ENCODE measurements around the gene TEX11.
"Not testable (repeated sequence)": the region's sequence is repeated elsewhere in the genome, so short reads cannot be mapped to it uniquely, and the experiment has no call there.

Gene TEX11

DNA sequence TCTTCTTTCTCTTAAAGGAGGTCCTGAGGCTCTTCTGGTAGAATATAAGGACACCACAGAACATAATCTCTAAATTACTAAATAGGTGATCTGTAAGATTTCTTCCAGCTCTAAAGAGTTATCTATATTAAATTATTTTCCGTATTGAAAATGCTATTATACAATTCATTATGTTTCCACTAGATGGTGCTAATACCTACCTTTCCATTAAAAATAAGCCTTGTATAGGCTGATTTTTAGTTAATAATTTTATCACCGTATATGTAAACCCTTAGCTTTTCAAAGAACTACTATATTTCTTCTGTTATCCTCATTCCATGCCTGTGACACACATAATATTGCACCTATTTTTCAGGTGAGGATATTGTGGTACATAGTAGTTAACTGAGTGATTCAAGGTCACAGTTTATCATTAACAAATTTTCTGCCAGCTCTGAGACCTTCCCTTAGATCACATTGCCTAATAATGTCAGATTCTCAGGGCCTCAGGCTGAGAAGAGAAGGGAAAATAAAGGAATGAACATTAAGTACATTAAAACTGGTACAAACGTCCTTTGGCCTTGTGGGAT lies 138.8 kb downstream of the TEX11 start:
- in situ Hi-C loops (cut with MboI; ENCODE audit: low sequenced_read_pairs) = no loop called here

DNA sequence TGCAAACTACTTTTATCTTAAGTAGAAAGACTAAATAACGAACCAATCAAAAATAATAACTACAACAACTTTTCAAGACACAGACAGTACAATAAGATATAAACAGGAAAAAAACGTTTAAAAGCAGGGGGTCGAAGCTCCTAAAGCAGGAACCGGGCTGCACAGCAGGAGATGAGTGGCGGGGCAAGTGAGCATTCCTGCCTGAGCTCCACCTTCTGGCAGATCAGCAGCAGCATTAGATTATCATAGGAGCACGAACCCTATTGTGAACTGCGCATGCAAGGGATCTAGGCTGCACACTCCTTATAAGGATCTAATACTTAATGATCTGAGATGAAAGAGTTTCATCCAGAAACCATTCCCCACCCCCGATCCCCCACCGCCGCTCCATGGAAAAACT lies 146.2 kb downstream of the TEX11 start:
- in situ Hi-C loops (cut with MboI; ENCODE audit: low sequenced_read_pairs) = no loop called here

DNA sequence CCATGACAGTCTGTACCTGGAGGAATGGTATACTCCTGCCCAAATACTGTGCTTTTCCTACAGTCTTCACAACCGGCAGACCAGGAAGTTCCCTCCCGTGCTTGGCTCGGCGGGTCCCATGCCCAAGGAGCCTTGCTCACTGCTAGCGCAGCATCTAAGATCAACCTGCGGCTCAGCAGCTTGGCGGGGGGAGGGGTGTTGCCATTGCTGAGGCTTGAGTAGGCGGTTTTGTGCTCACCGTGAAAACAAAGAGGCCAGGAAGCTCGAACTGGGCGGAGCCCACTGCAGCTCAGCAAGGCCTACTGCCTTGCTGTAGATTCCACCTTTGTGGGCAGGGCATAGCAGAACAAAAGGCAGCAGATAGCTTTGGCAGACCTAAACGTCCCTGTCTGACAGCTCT lies 152.7 kb downstream of the TEX11 start:
- in situ Hi-C loops (cut with MboI; ENCODE audit: low sequenced_read_pairs) = no loop called here

DNA sequence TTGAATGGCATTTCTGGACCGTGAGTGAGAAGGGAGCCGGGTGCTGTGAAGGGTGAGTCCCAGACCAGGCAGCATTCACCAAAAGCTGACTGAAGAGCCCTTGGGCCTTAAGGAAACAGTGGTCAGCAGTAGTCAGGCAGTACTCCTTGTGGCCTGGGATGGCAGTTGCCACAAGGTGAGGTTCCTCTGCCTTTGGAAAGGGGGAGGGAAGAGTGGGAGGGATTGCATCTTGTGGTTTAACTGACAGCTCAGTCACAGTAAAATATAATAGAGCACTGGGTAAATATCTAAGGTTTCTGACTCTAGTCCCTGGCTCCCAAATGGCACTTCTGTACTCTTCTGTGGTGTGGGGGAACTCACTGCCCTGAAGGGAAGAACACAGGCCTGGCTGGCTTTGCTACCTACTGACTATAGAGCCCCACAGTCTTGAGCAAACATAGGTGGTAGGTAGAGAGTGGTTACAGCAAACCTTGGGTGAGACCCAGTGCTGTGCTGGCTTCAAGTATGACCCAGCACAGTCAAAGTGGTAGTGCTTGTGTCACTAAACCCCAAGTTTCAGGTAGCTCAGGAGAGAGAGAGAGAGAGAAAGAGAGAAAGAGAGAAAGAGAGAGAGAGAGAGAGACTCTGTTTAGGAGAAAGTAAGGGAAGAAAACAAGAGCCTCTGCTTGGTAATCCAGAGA lies 154.2 kb downstream of the TEX11 start:
- in situ Hi-C loops (cut with MboI; ENCODE audit: low sequenced_read_pairs) = no loop called here

DNA sequence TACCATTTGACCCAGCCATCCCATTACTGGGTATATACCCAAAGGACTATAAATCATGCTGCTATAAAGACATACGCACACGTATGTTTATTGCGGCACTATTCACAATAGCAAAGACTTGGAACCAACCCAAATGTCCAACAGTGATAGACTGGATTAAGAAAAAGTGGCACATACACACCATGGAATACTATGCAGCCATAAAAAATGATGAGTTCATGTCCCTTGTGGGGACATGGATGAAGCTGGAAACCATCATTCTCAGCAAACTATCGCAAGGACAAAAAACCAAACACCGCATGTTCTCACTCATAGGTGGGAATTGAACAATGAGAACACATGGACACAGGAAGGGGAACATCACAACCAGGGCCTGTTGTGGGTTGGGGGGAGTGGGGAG lies 174.7 kb downstream of the TEX11 start:
- in situ Hi-C loops (cut with MboI; ENCODE audit: low sequenced_read_pairs) = not testable (repeated sequence)

DNA sequence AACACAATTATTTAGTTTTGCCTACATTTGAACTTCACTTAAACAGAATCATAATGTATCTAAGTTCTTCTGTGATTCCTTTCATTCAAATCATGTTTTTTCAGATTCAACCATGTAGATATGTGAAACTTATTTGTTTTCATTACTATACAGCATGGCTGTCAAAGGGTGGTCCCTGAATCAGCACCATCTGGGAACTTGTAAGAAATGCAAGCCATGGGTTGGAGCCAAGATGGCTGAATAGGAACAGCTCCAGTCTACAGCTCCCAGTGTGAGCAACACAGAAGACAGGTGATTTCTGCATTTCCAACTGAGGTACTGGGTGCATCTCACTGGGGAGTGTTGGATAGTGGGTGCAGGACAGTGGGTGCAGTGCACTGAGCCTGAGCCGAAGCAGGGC lies 180.6 kb downstream of the TEX11 start:
- in situ Hi-C loops (cut with MboI; ENCODE audit: low sequenced_read_pairs) = not testable (repeated sequence)

DNA sequence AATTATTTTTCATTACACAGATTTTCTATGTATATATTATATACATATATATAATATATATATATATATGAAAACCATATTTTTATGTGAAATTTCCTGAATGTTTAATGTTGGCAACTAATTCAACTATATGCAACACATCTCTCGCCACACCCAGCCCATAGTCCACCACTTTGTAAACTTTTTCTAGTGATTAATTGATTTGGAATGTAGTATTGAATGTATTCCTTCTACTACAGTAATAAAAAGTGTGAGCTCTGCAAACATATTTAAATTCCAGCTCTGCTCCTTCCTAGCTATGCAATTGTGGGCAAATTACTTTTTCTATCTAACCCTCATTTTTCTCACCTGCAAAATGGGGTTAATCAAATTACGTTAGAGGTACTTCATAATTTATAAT lies 187.8 kb downstream of the TEX11 start:
- in situ Hi-C loops (cut with MboI; ENCODE audit: low sequenced_read_pairs) = no loop called here

DNA sequence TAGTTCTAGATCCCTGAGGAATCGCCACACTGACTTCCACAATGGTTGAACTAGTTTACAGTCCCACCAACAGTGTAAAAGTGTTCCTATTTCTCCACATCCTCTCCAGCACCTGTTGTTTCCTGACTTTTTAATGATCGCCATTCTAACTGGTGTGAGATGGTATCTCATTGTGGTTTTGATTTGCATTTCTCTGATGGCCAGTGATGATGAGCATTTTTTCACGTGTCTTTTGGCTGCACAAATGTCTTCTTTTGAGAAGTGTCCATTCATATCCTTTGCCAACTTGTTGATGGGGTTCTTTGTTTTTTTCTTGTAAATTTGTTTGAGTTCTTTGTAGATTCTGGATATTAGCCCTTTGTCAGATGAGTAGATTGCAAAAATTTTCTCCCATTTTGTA lies 197.2 kb downstream of the TEX11 start:
- in situ Hi-C loops (cut with MboI; ENCODE audit: low sequenced_read_pairs) = not testable (repeated sequence)

DNA sequence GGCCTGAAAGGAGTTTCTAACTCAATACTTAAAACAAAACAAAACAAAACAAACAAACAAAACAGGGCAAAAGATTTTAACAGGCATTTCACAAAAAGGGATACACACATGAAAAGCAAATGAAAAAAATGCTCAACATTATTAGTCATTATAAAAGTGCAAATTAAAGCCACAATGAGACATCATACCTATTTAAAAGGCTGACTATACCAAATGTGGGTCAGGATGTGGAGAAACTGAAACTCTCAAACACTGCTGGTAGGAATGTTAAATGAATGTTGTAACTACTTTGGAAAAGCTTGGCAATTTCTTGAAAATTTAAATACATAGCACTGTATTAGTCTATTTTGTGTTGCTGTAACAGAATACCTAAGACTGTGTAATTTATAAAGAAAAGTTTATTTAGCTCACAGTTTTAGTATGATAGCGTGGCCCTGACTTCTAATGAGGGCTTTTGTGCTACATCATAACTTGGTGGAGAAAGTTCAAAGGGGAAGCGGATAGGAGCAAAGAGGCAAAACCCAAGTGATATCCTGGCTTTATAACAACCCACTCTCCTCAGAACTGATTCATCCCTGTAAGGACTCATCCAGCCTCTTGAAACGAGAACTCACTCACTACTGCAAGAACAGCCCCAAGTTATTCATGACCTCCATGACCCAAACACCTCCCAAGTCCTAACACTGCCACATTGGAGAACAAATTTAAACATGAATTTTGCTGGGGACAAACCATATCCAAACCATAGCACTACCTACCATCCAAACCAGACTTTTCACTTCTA lies 214.0 kb downstream of the TEX11 start:
- in situ Hi-C loops (cut with MboI; ENCODE audit: low sequenced_read_pairs) = no loop called here

DNA sequence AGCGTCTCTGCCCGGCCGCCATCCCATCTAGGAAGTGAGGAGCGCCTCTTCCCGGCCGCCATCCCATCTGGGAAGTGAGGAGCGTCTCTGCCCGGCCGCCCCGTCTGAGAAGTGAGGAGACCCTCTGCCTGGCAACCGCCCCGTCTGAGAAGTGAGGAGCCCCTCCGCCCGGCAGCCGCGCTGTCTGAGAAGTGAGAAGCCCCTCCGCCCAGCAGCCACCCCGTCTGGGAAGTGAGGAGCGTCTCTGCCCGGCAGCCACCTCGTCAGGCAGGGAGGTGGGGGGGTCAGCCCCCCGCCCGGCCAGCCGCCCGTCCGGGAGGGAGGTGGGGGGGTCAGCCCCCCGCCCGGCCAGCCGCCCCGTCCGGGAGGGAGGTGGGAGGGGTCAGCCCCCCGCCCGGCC lies 229.1 kb downstream of the TEX11 start:
- in situ Hi-C loops (cut with MboI; ENCODE audit: low sequenced_read_pairs) = not testable (repeated sequence)

DNA sequence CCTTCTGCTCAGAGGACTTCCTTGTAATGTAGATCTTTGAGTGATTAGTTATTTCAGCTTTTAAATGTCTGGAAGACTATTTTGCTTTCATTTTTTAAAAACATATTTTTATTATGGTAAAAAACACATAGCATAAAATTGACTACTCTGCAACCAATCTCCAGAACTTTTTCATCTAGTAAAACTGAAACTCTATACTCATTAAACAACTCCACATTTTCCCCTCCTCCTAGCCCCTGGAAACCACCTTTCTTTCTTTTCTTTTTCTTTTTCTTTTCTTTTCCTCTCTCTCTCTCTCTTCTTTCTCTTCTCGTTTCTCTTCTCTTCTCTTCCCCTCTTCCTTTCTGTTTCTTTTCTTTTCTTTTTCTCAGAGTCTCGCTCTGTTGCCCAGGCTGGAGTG lies 233.2 kb downstream of the TEX11 start:
- in situ Hi-C loops (cut with MboI; ENCODE audit: low sequenced_read_pairs) = no loop called here

DNA sequence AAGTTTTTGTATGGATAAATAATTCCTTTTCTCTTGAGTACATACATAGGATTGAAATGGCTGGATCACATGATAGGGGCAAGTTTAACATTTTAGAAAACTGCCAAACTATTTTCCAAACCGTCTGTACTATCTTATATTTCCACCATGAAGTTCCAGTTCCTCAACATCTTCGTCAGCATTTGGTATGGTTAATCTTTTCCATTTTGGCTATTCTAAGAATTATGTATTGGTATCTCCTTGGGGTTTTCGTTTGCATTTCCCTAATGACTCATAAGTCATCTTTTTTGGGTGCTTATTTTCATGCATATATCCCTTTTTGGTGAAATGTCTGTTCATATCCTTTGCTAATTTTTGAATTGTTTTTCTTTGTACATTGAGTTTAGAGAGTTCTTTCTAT lies 236.2 kb downstream of the TEX11 start:
- in situ Hi-C loops (cut with MboI; ENCODE audit: low sequenced_read_pairs) = no loop called here

DNA sequence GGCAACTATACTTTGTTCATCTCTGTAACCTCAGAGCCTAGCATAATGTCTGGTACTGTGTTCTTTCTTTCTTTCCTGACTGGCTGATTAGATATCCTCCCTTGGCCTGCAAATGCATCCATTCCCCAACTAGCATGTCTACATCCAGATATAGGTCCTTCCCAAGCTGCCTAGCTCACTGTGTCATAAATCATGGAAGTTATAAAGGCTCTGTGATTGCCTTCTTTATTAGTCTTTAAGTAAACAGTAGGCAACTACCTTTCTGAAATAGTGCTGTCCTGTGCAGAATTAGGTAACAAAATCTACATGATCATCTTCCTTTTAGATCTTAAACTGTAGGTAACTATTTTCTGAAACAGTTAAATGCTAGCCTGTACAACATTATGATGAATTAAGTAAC lies 239.4 kb downstream of the TEX11 start:
- in situ Hi-C loops (cut with MboI; ENCODE audit: low sequenced_read_pairs) = no loop called here

DNA sequence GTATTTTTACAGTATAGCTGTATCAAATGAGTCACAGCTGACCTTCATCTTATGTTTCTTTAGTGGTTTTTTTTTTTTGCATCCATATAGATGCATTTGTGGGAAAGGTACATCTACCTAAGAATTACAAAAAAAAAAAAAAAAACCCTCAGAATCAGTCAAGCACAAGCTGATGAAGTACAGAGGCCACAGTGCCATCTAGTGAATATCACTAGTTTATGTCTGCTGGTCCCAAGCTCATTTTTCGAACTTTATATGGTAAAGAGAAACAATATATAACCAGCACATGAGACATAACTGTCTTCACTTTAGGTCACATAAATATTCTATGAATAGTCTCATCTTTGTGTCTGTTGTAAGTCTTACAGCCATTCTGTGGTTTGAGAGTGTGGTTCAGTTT lies 243.8 kb downstream of the TEX11 start:
- in situ Hi-C loops (cut with MboI; ENCODE audit: low sequenced_read_pairs) = no loop called here

DNA sequence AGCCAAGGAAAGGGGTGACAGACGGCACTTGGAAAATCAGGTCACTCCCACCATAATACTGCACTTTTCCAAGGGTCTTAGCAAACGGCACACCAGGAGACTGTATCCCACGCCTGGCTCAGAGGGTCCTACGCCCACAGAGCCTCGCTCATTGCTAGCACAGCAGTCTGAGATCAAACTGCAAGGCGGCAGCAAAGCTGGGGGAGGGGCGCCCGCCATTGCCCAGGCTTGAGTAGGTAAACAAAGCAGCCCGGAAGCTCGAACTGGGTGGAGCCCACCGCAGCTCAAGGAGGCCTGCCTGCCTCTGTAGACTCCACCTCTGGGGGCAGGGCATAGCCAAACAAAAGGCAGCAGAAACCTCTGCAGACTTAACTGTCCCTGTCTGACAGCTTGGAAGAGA lies 247.4 kb downstream of the TEX11 start:
- in situ Hi-C loops (cut with MboI; ENCODE audit: low sequenced_read_pairs) = not testable (repeated sequence)

DNA sequence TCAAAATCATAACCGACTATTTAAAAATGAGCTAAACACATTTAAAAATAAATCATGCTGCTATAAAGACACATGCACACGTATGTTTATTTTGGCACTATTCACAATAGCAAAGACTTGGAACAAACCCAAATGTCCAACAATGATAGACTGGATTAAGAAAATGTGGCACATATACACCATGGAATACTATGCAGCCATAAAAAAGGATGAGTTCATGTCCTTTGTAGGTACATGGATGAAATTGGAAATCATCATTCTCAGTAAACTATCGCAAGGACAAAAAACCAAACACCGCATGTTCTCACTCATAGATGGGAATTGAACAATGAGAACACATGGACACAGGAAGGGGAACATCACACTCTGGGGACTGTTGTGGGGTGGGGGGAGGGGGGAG lies 251.0 kb downstream of the TEX11 start:
- in situ Hi-C loops (cut with MboI; ENCODE audit: low sequenced_read_pairs) = not testable (repeated sequence)

DNA sequence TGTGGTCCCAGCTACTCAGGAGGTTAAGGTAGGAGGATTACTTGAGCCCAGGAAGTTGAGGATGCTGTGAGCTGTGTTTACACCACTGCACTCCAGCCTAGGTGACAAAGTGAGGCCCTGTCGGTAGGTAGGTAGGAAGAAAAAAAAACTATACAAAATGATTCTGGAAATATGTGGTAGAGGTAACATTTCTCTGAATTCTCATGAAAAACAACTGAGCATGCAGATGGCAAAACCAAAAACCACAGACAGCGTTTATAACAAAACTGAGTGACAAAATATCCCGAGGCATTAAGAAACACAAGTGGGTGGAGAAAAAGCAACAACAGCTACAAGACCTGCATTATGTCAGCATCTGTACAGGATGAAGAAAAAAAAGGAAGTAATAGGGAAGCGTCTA lies 252.2 kb downstream of the TEX11 start:
- in situ Hi-C loops (cut with MboI; ENCODE audit: low sequenced_read_pairs) = no loop called here

DNA sequence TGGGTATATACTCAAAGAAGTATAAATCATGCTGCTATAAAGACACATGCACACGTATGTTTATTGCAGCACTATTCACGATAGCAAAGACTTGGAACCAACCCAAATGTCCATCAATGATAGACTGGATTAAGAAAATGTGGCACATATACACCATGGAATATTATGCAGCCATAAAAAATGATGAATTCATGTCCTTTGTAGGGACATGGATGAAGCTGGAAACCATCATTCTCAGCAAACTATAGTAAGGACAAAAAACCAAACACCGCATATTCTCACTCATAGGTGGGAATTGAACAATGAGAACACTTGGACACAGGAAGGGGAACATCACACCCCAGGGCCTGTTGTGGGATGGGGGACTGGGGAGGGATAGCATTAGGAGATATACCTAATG lies 260.6 kb downstream of the TEX11 start:
- in situ Hi-C loops (cut with MboI; ENCODE audit: low sequenced_read_pairs) = not testable (repeated sequence)

DNA sequence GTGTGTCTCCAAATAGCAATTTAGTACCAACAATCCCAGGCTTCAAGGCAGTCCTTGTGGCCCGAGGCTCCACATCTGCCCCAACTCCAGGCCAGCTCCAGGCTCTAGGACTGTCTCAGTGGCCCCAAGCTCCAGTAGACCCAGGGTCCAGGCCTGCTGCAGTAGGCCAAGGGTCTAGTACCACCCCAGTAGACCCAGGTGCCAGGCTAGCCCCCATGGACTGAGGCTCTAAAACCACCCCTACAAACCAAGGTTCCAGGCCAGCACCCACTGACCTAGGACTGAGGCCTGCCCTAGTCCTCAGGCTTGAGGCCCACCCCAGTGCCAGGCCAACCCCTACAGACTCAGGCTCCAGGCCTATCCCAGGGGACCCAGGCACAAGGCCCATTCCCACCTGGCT lies 272.3 kb downstream of the TEX11 start:
- in situ Hi-C loops (cut with MboI; ENCODE audit: low sequenced_read_pairs) = no loop called here

DNA sequence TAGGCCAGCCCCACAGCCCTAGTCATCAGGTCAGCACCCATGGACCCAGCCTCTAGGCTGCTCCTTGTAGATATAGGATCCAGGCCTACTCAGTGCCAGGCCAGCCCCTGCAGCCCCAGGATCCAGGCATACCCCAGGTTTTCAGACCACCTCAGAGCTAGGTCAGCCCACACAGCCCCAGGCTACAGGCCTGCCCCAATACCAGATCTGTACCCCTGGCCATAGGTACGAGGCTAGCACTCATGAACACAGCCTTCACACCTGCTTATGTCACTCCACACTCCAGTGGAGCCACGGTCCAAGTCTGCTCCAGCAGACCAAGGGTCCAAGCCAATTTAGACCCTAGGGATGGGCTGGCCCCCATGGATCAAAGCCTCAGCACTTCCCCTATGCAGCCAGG lies 272.8 kb downstream of the TEX11 start:
- in situ Hi-C loops (cut with MboI; ENCODE audit: low sequenced_read_pairs) = no loop called here

DNA sequence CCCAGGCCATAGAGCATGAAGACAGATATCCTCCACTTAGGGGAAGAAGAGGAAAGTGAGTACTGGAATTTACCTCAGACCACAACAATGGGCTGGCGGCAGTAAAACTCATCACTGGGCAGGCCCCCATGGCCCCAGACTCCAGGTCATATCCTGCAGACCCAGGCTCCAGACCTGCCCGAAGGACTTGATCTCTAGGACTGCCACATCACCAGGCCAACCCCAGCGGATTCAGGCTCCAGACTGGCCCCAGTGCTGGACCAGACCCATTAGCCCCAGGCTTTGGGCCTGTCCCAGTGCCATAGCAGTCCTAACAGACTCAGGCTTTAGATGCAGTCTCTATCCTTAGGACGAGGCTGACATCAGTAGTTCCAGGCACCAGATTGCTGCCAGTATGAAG lies 273.3 kb downstream of the TEX11 start:
- in situ Hi-C loops (cut with MboI; ENCODE audit: low sequenced_read_pairs) = no loop called here

DNA sequence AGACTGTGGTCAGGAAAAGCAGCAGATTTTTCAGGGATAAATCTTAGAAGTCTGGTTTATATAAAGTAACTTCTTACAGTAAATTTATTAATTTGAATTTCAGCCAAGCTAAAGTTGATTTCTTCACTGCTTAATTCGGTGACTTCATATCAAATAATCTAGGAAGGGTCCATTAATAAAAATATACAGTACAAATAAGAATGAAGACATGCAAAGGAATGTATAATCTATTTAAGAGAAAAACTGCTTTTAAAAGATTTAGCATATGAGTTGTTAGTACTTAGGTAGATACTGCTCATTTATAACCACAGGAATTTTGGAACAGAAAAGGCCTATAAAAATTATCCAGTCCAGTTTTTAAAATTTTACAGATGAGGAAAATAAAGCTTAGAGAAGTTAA lies 286.8 kb downstream of the TEX11 start:
- in situ Hi-C loops (cut with MboI; ENCODE audit: low sequenced_read_pairs) = no loop called here

Data from HL-60/S4 treated with phorbol 12-myristate 13-acetate at 8.2 ng/mL for 4 days and 3 days (cell line).